Right lobe of liver (tissue), 6 donors: ENCODE data around the gene MAST2. TPM values are rescaled to one million over a fixed set of nuclear protein-coding genes. Genes with fewer than 3 reads are reported as not detected.

Experiments
- ATAC-seq, 4 donors: fragments of 200-7000 bp; cut with Tn5 transposase; one replicate each; pipeline ENCODE4 v1.9.1; 2020; ENCODE audit warnings: mild to moderate bottlenecking in 4 of 4, moderate library complexity in 4 of 4
- DNase-seq, 3 donors: peaks; one replicate each; pipeline ENCODE4 v3.0.0-alpha.2; 2020
- H3K27ac ChIP-seq, 3 donors: fragments of 200-600 bp; one replicate each; pipeline ENCODE4 v1.8.0; 2022
- H3K27me3 ChIP-seq, 2 donors: fragments of 200-600 bp; one replicate each; pipeline ENCODE4 v1.8.0; 2022
- H3K36me3 ChIP-seq, 4 donors: fragments of 200-600 bp; sonication (generic) in 1 of 4; one replicate each; pipeline versions ENCODE4 v1.5.1 to v1.8.0; 2017 to 2022; ENCODE audit warnings: control low read depth in 1 of 4
- H3K4me1 ChIP-seq, 4 donors: fragments of 200-600 bp; sonication (generic) in 1 of 4; one replicate each; pipeline versions ENCODE4 v1.5.1 to v1.8.0; 2017 to 2022; ENCODE audit warnings: control low read depth in 1 of 4
- H3K4me3 ChIP-seq, 3 donors: fragments of 200-600 bp; one replicate each; pipeline ENCODE4 v1.8.0; 2022
- H3K9me3 ChIP-seq, 4 donors: fragments of 200-600 bp; sonication (generic) in 1 of 4; one replicate each; pipeline versions ENCODE4 v1.5.1 to v1.8.0; 2017 to 2022; ENCODE audit warnings: control low read depth in 1 of 4
- CTCF ChIP-seq, 4 donors: fragments of 200-600 bp in 3 of 4; fragments of 450-650 bp in 1 of 4; IDR thresholded peaks; one replicate each; pipeline versions ENCODE4 v1.5.1 to v1.8.0; 2016 to 2022; ENCODE audit warnings: antibody characterized with exemption in 4 of 4, mild to moderate bottlenecking in 2 of 4
- POLR2A ChIP-seq: fragments of 450-650 bp; IDR thresholded peaks from one replicate; pipeline ENCODE4 v1.6.1; 2017; ENCODE audit warnings: antibody characterized with exemption, mild to moderate bottlenecking
- whole genome bisulfite sequencing: methylation state at CpG from one replicate; pipeline ENCODE4 v1.1.6; 2018; ENCODE audit warnings: low coverage, low lambda C conversion rate; ENCODE audit not compliant: insufficient coverage; ENCODE audit errors: missing lambda C conversion rate; 5-methylcytosine and 5-hydroxymethylcytosine counted together
- intact Hi-C, 2 donors: fragments of 100-400 bp; cut with DNase I; formaldehyde crosslinking; loops; one replicate each; pipeline versions ENCODE4 v1.11.2 to v1.14.1; 2022
- total RNA-seq, 6 experiments: library from RNA; depleted of rRNA in 2 of 6; stranded (reverse); fragments of >200 nt in 2 of 6; fragmentation: NEBNext Ultra II Directional in 3 of 6; extraction: Animal tissue kit (Norgen Biotek cat#: 25700) in 3 of 6; gene quantifications; one replicate each; pipeline versions ENCODE4 v1.1.0 to v1.2.4, GENCODE V29; 2016 to 2023
- donor health status: DM: no; HTN: yes; CAD: no.
- donor health status: DM: no; HTN: no; CAD: no.
- donor health status: DM: no; HTN: no; CAD: no.
- donor health status: DM: no; HTN: yes; CAD: no.
- donor health status: DM: no; HTN: yes; CAD: no.

Gene MAST2
- total RNA-seq, 6 experiments from 2014 or later = 9.9 to 14.9 (median 12.3) TPM

GRCh38 chr1:46034601-46035516, 231.4 kb downstream of the MAST2 start:
- ATAC-seq = no peak
- 83% methylated on average over 10 of the region's 27 CpGs for WGBS
- no peak overlapping the region for H3K27ac ChIP-seq
- H3K4me3 ChIP-seq = no peak overlapping the region
- H3K27me3 ChIP-seq = no peaks in the 10 kb centered on the region
- peaks cover 0 to 5% (median 0%) of the 10 kb centered on the region in 4 donors for H3K4me1 ChIP-seq
- DNase-seq = no peak
- peaks cover 0 to 7% (median 0%) of the 10 kb centered on the region in 4 donors for H3K36me3 ChIP-seq
- intact Hi-C loops = loop anchor here (5.0 kb wide), 3 partner anchors 137 to 187 kb away; no protein-coding TSS in a partner anchor
- no peaks in the 10 kb centered on the region for H3K9me3 ChIP-seq
- TF ChIP-seq CTCF (IDR thresholded peaks at IDR 0.05) = no peak
- TF ChIP-seq POLR2A = no peak

- peaks cover 0 to 5% (median 0%) of the 10 kb centered on the region in 4 donors for H3K4me1 ChIP-seq
- no peaks in the 10 kb centered on the region for H3K9me3 ChIP-seq
- no peaks in the 10 kb centered on the region for H3K27me3 ChIP-seq
- H3K36me3 ChIP-seq = peaks cover 0 to 3% (median 0%) of the 10 kb centered on the region in 4 donors
- intact Hi-C loops = loop anchor here (5.0 kb wide), 1 partner anchor 145 kb away; no protein-coding TSS in a partner anchor
- no peak overlapping the region for H3K27ac ChIP-seq
- no peak overlapping the region for H3K4me3 ChIP-seq
- WGBS = 31% methylated on average over 6 of the region's 11 CpGs
- ATAC-seq (peak; percentile 82 to 94 (median 85)), DNase-seq (peak; percentile 83 to 85 (median 84))
- TF ChIP-seq POLR2A = no peak
- TF ChIP-seq CTCF (IDR thresholded peaks at IDR 0.05) = peak; percentile 94 to 99 (median 99)
These were observed 233.8 kb downstream of the MAST2 start for GRCh38 chr1:46036894-46037839.

- H3K27me3 ChIP-seq = no peaks in the 10 kb centered on the region
- DNase-seq (peak in 1 of 3 donors; percentile 60), ATAC-seq (peak; percentile 52 to 66 (median 60))
- peaks cover 0 to 3% (median 0%) of the 10 kb centered on the region in 4 donors for H3K36me3 ChIP-seq
- no peak overlapping the region for H3K27ac ChIP-seq
- TF ChIP-seq POLR2A (no peak), CTCF (IDR thresholded peaks at IDR 0.05) (no peak)
- intact Hi-C loops = loop anchor here (5.0 kb wide), 1 partner anchor 143 kb away; no protein-coding TSS in a partner anchor
- whole genome bisulfite sequencing = 42% methylated on average over 4 of the region's 4 CpGs
- H3K4me1 ChIP-seq = peaks cover 0 to 5% (median 0%) of the 10 kb centered on the region in 4 donors
- no peak overlapping the region for H3K4me3 ChIP-seq
- no peaks in the 10 kb centered on the region for H3K9me3 ChIP-seq
These were observed 236.2 kb downstream of the MAST2 start for GRCh38 chr1:46039571-46040052.

- peaks cover 0 to 5% (median 0%) of the 10 kb centered on the region in 4 donors for H3K4me1 ChIP-seq
- ATAC-seq (no peak), DNase-seq (no peak)
- 86% methylated on average over 2 of the region's 2 CpGs for WGBS
- H3K4me3 ChIP-seq = no peak overlapping the region
- TF ChIP-seq CTCF (IDR thresholded peaks at IDR 0.05) (no peak), POLR2A (no peak)
- H3K27ac ChIP-seq = no peak overlapping the region
- intact Hi-C loops = no loop called here
- H3K36me3 ChIP-seq = no peaks in the 10 kb centered on the region
- H3K9me3 ChIP-seq = no peaks in the 10 kb centered on the region
- H3K27me3 ChIP-seq = no peaks in the 10 kb centered on the region
These were observed 238.1 kb downstream of the MAST2 start for GRCh38 chr1:46041551-46041950.
